Measurements from ENCODE around the gene PFKFB4.

Gene PFKFB4

GRCh38 chr3:48556796-48557626, at the start of gene PFKFB4 (continued):
- TF ChIP-seq ZNF488 (tag by site-specific recombination; IDR thresholded peaks at IDR 0.05) = no peak
- TF ChIP-seq ZNF677 (tag by site-specific recombination; IDR thresholded peaks at IDR 0.05) = no peak
- TF ChIP-seq ZEB2 (tag by site-specific recombination; IDR thresholded peaks at IDR 0.05) = 0 out of 2 replicates have a peak, but pooled peaks have one; percentile 42
- TF ChIP-seq GLI2 (tag by site-specific recombination; IDR thresholded peaks at IDR 0.05; ENCODE audit: borderline replicate concordance, low read depth) = no peak
- TF ChIP-seq SCRT2 (tag by site-specific recombination; IDR thresholded peaks at IDR 0.05) = 0 out of 2 replicates have a peak, but pooled peaks have one; percentile 13
- no peak for TF ChIP-seq ZNF776 (tag by site-specific recombination; IDR thresholded peaks at IDR 0.05; ENCODE audit: borderline replicate concordance)
- no peak for TF ChIP-seq REST (tag by site-specific recombination; IDR thresholded peaks at IDR 0.05)
- no peak; the same call in 1 of the 2 replicates for TF ChIP-seq ZBTB10 (tag by site-specific recombination; IDR thresholded peaks at IDR 0.05)
- no peak for TF ChIP-seq ZNF239 (tag by site-specific recombination; IDR thresholded peaks at IDR 0.05)
- TF ChIP-seq OSR2 (tag by site-specific recombination; IDR thresholded peaks at IDR 0.05) = peak; percentile 11; the same call in 1 of the 2 replicates
- 0 out of 2 replicates have a peak, but pooled peaks have one; percentile 8 for TF ChIP-seq ZIC2 (tag by site-specific recombination; IDR thresholded peaks at IDR 0.05)
- no peak for TF ChIP-seq ZFP41 (tag by site-specific recombination; IDR thresholded peaks at IDR 0.05; ENCODE audit: borderline replicate concordance)
- no peak for TF ChIP-seq ZNF549 (tag by site-specific recombination; IDR thresholded peaks at IDR 0.05)
- no peak for TF ChIP-seq ZNF132 (tag by site-specific recombination; IDR thresholded peaks at IDR 0.05; ENCODE audit: borderline replicate concordance)
- TF ChIP-seq KLF16 (tag by site-specific recombination; IDR thresholded peaks at IDR 0.05) = 0 out of 2 replicates have a peak, but pooled peaks have one; percentile 4
- TF ChIP-seq ZNF501 (tag by site-specific recombination; IDR thresholded peaks at IDR 0.05) = peak; percentile 33; the same call in 1 of the 2 replicates
- TF ChIP-seq ZNF514 (tag by site-specific recombination; IDR thresholded peaks at IDR 0.05) = no peak
- no peak for TF ChIP-seq ZNF580 (tag by site-specific recombination; IDR thresholded peaks at IDR 0.05)
- TF ChIP-seq ZFP69B (tag by site-specific recombination; IDR thresholded peaks at IDR 0.05) = peak; percentile 99
- TF ChIP-seq ZNF544 (tag by site-specific recombination; IDR thresholded peaks at IDR 0.05) = no peak
- no peak for TF ChIP-seq ZNF585B (tag by site-specific recombination; IDR thresholded peaks at IDR 0.05)
- TF ChIP-seq BCL11A (tag by site-specific recombination; IDR thresholded peaks at IDR 0.05; ENCODE audit: low read depth) = peak; percentile 97
- no peak for TF ChIP-seq HOXA7 (CRISPR knock-in tag; IDR thresholded peaks at IDR 0.05; ENCODE audit: borderline replicate concordance)
- TF ChIP-seq ZBTB44 (tag by site-specific recombination; IDR thresholded peaks at IDR 0.05) = 0 out of 2 replicates have a peak, but pooled peaks have one; percentile 13
- TF ChIP-seq ZNF626 (tag by site-specific recombination; IDR thresholded peaks at IDR 0.05) = no peak
- no peak for TF ChIP-seq ZBTB6 (tag by site-specific recombination; IDR thresholded peaks at IDR 0.05)
- no peak for TF ChIP-seq ZSCAN16 (tag by site-specific recombination; IDR thresholded peaks at IDR 0.05)
- TF ChIP-seq ZNF391 (tag by site-specific recombination; IDR thresholded peaks at IDR 0.05; ENCODE audit: borderline replicate concordance, low read depth) = peak; percentile 78; the same call in 1 of the 2 replicates
- no peak; the same call in 1 of the 2 replicates for TF ChIP-seq KLF7 (tag by site-specific recombination; IDR thresholded peaks at IDR 0.05; ENCODE audit: borderline replicate concordance)
